Prostate gland (tissue), 2 donors: Measurements from ENCODE around the gene LRRC8B. TPM values are rescaled to one million over a fixed set of nuclear protein-coding genes. Genes with fewer than 3 reads are reported as not detected.

Experiments used
- DNase-seq: peaks from one replicate; pipeline ENCODE4 v3.0.0-alpha.2; 2019; ENCODE audit warnings: low spot score
- H3K27ac ChIP-seq, 2 donors: fragments of 200-600 bp; sonication (generic); 2 replicates each; pipeline ENCODE4 v1.5.1; 2017 to 2019
- H3K27me3 ChIP-seq: fragments of 200-600 bp; sonication (generic); replicated peaks from 2 replicates; pipeline ENCODE4 v1.5.1; 2019; ENCODE audit not compliant: insufficient read depth
- H3K36me3 ChIP-seq, 2 donors: fragments of 200-600 bp; sonication (generic); 1 replicate in 1 of 2; 2 replicates in 1 of 2; pipeline versions ENCODE4 v1.5.1 to v1.8.1; 2017 to 2019
- H3K4me1 ChIP-seq: fragments of 200-600 bp; sonication (generic); replicated peaks from 2 replicates; pipeline ENCODE4 v1.5.1; 2019
- H3K4me3 ChIP-seq, 2 donors: fragments of 200-600 bp; sonication (generic); 2 replicates each; pipeline ENCODE4 v1.5.1; 2017 to 2019
- H3K9me3 ChIP-seq: fragments of 200-600 bp; sonication (generic); 2 replicates; pipeline ENCODE4 v1.5.1; 2017
- POLR2A ChIP-seq: fragments of 450-650 bp; IDR thresholded peaks from one replicate; pipeline ENCODE4 v1.6.1; 2016; ENCODE audit warnings: antibody characterized with exemption, mild to moderate bottlenecking
- POLR2AphosphoS5 ChIP-seq: sonication (generic); formaldehyde crosslinking; IDR thresholded peaks from one replicate; pipeline ENCODE4 v1.6.1; 2017; ENCODE audit warnings: antibody characterized with exemption
- WGBS: methylation state at CpG from one replicate; pipeline ENCODE4 v1.1.5; 2018; 5-methylcytosine and 5-hydroxymethylcytosine counted together
- intact Hi-C: fragments of 100-400 bp; cut with DNase I; formaldehyde crosslinking; loops from one replicate; pipeline ENCODE4 v1.14.2; 2022
- total RNA-seq, 2 donors: library from RNA; depleted of rRNA; stranded (reverse); fragments of >200 nt; gene quantifications; one replicate each; pipeline ENCODE4 v1.1.0, GENCODE V29; 2016
- TF ChIP-seq, protein P1 (sequence below), 4 experiments: fragments of 200-600 bp in 2 of 4; fragments of 450-650 bp in 2 of 4; sonication (generic) in 2 of 4; IDR thresholded peaks; 1 replicate in 3 of 4; 2 replicates in 1 of 4; pipeline ENCODE4 v1.5.1; 2016 to 2019; ENCODE audit warnings: antibody characterized with exemption in 4 of 4, mild to moderate bottlenecking in 2 of 4, moderate library complexity in 2 of 4

LRRC8B gene
- total RNA-seq, 2 donors from 2014 or later: 13.9 to 25.6 TPM

- no peak for TF ChIP-seq POLR2A
- TF ChIP-seq POLR2AphosphoS5: no peak
- TF ChIP-seq, protein P1, sequence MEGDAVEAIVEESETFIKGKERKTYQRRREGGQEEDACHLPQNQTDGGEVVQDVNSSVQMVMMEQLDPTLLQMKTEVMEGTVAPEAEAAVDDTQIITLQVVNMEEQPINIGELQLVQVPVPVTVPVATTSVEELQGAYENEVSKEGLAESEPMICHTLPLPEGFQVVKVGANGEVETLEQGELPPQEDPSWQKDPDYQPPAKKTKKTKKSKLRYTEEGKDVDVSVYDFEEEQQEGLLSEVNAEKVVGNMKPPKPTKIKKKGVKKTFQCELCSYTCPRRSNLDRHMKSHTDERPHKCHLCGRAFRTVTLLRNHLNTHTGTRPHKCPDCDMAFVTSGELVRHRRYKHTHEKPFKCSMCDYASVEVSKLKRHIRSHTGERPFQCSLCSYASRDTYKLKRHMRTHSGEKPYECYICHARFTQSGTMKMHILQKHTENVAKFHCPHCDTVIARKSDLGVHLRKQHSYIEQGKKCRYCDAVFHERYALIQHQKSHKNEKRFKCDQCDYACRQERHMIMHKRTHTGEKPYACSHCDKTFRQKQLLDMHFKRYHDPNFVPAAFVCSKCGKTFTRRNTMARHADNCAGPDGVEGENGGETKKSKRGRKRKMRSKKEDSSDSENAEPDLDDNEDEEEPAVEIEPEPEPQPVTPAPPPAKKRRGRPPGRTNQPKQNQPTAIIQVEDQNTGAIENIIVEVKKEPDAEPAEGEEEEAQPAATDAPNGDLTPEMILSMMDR (IDR thresholded peaks at IDR 0.05): no peak
- no peaks in the 10 kb centered on the region for H3K4me1 ChIP-seq
- DNase-seq: no peak
- 75% methylated on average over 4 of the region's 4 CpGs for WGBS
- no peaks in the 10 kb centered on the region for H3K9me3 ChIP-seq
- no peaks in the 10 kb centered on the region for H3K27me3 ChIP-seq
- no peak overlapping the region for H3K4me3 ChIP-seq
- H3K27ac ChIP-seq: no peak overlapping the region
- H3K36me3 ChIP-seq: no peaks in the 10 kb centered on the region
- intact Hi-C loops: no loop called here
Measured at GRCh38 chr1:89603651-89604413, 79.2 kb downstream of the LRRC8B start.

GRCh38 chr1:89604414-89604735, 79.7 kb downstream of the LRRC8B start:
- Histone ChIP-seq H3K9me3 (no peaks in the 10 kb centered on the region), H3K36me3 (no peaks in the 10 kb centered on the region), H3K27me3 (no peaks in the 10 kb centered on the region), H3K4me1 (no peaks in the 10 kb centered on the region), H3K27ac (no peak overlapping the region), H3K4me3 (no peak overlapping the region)
- intact Hi-C loops: no loop called here
- 87% methylated on average over 3 of the region's 3 CpGs for WGBS
- no peak for TF ChIP-seq POLR2A
- TF ChIP-seq POLR2AphosphoS5: no peak
- TF ChIP-seq, protein P1 (IDR thresholded peaks at IDR 0.05): no peak
- no peak for DNase-seq

DNA sequence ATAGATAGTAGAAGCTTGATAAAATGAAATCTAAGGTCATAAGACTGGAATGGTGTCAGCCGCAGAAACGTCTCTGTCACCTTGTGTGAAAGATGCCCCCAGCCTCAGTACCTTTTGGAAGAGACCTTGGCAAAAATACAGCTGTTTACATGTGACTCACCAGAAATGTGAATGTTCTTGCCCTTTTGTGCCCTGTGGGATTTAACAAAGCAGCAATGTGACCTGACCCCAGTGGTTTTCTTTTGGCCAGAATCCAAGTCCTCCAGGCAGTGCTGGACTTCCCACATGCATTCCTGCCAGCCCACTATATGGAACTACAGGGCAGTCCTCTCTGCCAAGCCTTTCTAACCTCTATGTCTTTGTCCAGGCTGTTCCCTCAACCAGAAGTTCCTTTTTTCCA, 81.1 kb downstream of the LRRC8B start:
- no peak overlapping the region for H3K4me3 ChIP-seq
- TF ChIP-seq, protein P1 (IDR thresholded peaks at IDR 0.05): no peak
- TF ChIP-seq POLR2A: no peak
- TF ChIP-seq POLR2AphosphoS5: no peak
- WGBS: 92% methylated on average over 2 of the region's 2 CpGs
- intact Hi-C loops: no loop called here
- H3K27me3 ChIP-seq: no peaks in the 10 kb centered on the region
- no peaks in the 10 kb centered on the region for H3K9me3 ChIP-seq
- no peaks in the 10 kb centered on the region for H3K36me3 ChIP-seq
- DNase-seq: no peak
- H3K4me1 ChIP-seq: no peaks in the 10 kb centered on the region
- no peak overlapping the region for H3K27ac ChIP-seq

GRCh38 chr1:89606227-89606980, 81.8 kb downstream of the LRRC8B start:
- no peak for DNase-seq
- WGBS: 97% methylated on average over 3 of the region's 3 CpGs
- H3K4me3 ChIP-seq: no peak overlapping the region
- no peaks in the 10 kb centered on the region for H3K9me3 ChIP-seq
- no peaks in the 10 kb centered on the region for H3K36me3 ChIP-seq
- H3K4me1 ChIP-seq: no peaks in the 10 kb centered on the region
- intact Hi-C loops: no loop called here
- no peaks in the 10 kb centered on the region for H3K27me3 ChIP-seq
- no peak overlapping the region for H3K27ac ChIP-seq
- TF ChIP-seq POLR2AphosphoS5 (no peak), POLR2A (no peak)
- TF ChIP-seq, protein P1 (IDR thresholded peaks at IDR 0.05): no peak

DNA sequence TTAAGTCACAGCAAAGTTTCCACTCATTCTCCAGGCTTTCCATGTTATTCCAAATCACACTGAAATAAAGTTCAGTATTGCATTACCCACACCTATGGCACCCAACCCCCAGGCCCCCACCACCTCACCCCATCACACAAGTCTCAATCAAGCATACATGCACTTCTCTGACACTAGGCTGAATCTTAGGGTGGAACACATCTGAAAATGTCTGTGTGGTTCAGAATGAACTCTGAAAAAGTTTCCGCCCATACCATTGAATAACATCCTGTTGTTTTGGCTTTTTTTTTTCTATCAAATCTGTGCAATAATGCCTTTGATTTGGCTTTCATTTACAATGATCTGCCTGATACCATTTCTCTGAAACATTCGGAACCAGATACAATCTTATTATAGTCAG, 82.5 kb downstream of the LRRC8B start:
- intact Hi-C loops: no loop called here

More for the DNA sequence above, 82.5 kb downstream of the LRRC8B start:
- H3K9me3 ChIP-seq: no peaks in the 10 kb centered on the region
- 76% methylated on average over 2 of the region's 2 CpGs for WGBS
- no peak for DNase-seq
- no peaks in the 10 kb centered on the region for H3K27me3 ChIP-seq
- H3K4me3 ChIP-seq: no peak overlapping the region
- H3K27ac ChIP-seq: no peak overlapping the region
- H3K36me3 ChIP-seq: no peaks in the 10 kb centered on the region
- no peak for TF ChIP-seq POLR2AphosphoS5
- TF ChIP-seq POLR2A: no peak
- TF ChIP-seq, protein P1 (IDR thresholded peaks at IDR 0.05): no peak
- H3K4me1 ChIP-seq: no peaks in the 10 kb centered on the region
